ENCODE data around the gene NOG.

Gene NOG

GRCh38 chr17:56638591-56639051 is 45.1 kb downstream of the NOG start:
- no peak for FAIRE-seq

GRCh38 chr17:56639517-56639916 is 46.0 kb downstream of the NOG start:
- FAIRE-seq = no peak

- no peak for FAIRE-seq
Measured at GRCh38 chr17:56640116-56640515, 46.6 kb downstream of the NOG start.

GRCh38 chr17:56641373-56641772 is 47.9 kb downstream of the NOG start:
- FAIRE-seq = no peak

GRCh38 chr17:56641894-56642293 is 48.4 kb downstream of the NOG start:
- no peak for FAIRE-seq

- no peak for FAIRE-seq
Measured at GRCh38 chr17:56642424-56642823, 48.9 kb downstream of the NOG start.
